ENCODE data around the gene ARRDC5.
"Not testable (repeated sequence)": the region's sequence is repeated elsewhere in the genome, so short reads cannot be mapped to it uniquely, and the experiment has no call there.

ARRDC5 gene

GRCh38 chr19:4902796-4903195 is at the start of gene ARRDC5:
Gene ARRDC5, minus strand, starts transcription at chr19:4902896. Its CDS starts 71 bp downstream, at chr19:4902825.
- DNase-seq, result no peak

- DNase-seq, result no peak
Measured at GRCh38 chr19:4951656-4952055, 49.0 kb upstream of the ARRDC5 start.

GRCh38 chr19:4950650-4951049 is 48.0 kb upstream of the ARRDC5 start:
- DNase-seq, result not testable (repeated sequence)

GRCh38 chr19:4941638-4942169 is 39.0 kb upstream of the ARRDC5 start:
- DNase-seq, result not testable (repeated sequence)

- no peak for DNase-seq
Measured at GRCh38 chr19:4939466-4939865, 36.8 kb upstream of the ARRDC5 start.

- DNase-seq, result not testable (repeated sequence)
Measured at GRCh38 chr19:4938461-4938860, 35.8 kb upstream of the ARRDC5 start.

- DNase-seq, result no peak
Measured at GRCh38 chr19:4937060-4937459, 34.4 kb upstream of the ARRDC5 start.

- DNase-seq, result no peak
Measured at GRCh38 chr19:4935444-4935843, 32.7 kb upstream of the ARRDC5 start.

GRCh38 chr19:4933528-4933927 is 30.8 kb upstream of the ARRDC5 start:
- DNase-seq, result no peak

GRCh38 chr19:4932711-4933110 is 30.0 kb upstream of the ARRDC5 start:
- DNase-seq, result no peak

GRCh38 chr19:4930664-4931063 is 28.0 kb upstream of the ARRDC5 start:
- no peak for DNase-seq

- no peak for DNase-seq
Measured at GRCh38 chr19:4929186-4929585, 26.5 kb upstream of the ARRDC5 start.

GRCh38 chr19:4923276-4923747 is 20.6 kb upstream of the ARRDC5 start:
- DNase-seq, result no peak

GRCh38 chr19:4922530-4923275 is 20.0 kb upstream of the ARRDC5 start:
- DNase-seq, result no peak

- no peak for DNase-seq
Measured at GRCh38 chr19:4916292-4917082, 13.8 kb upstream of the ARRDC5 start.

- DNase-seq, result no peak
Measured at GRCh38 chr19:4914736-4915501, 12.2 kb upstream of the ARRDC5 start.

GRCh38 chr19:4913996-4914735 is 11.5 kb upstream of the ARRDC5 start:
- no peak for DNase-seq

- DNase-seq, result peak; percentile 30
Measured at GRCh38 chr19:4911786-4912672, 9.3 kb upstream of the ARRDC5 start.

GRCh38 chr19:4911314-4911713 is 8.6 kb upstream of the ARRDC5 start:
- no peak for DNase-seq

GRCh38 chr19:4910594-4911281 is 8.0 kb upstream of the ARRDC5 start:
- DNase-seq, result no peak
